HepG2 (cell line): Measurements from ENCODE around the gene PDCD2L. TPM values are rescaled to one million over a fixed set of nuclear protein-coding genes. Genes with fewer than 3 reads are reported as not detected.

ENCODE experiments used
- CREM ChIP-seq, 2 experiments: sonication (generic) in 1 of 2; formaldehyde crosslinking in 1 of 2; IDR thresholded peaks; 2 replicates each; pipeline versions ENCODE4 v1.4.0 to v1.6.1; 2016 to 2020; ENCODE audit warnings: antibody characterized with exemption in 1 of 2, mild to moderate bottlenecking in 1 of 2, missing genetic modification reagents in 1 of 2
- NCOA2 ChIP-seq: sonication (generic); formaldehyde crosslinking; IDR thresholded peaks from 2 replicates; pipeline ENCODE4 v1.8.0; 2022; ENCODE audit warnings: inconsistent platforms
- NR2C2 ChIP-seq: sonication (generic); formaldehyde crosslinking; IDR thresholded peaks from 2 replicates; pipeline ENCODE4 v1.4.0; 2020; ENCODE audit warnings: missing genetic modification reagents, mild to moderate bottlenecking, moderate library complexity, borderline replicate concordance
- POLR2AphosphoS2 ChIP-seq: IDR thresholded peaks from 2 replicates; pipeline ENCODE4 v1.6.1; 2011; ENCODE audit warnings: low read depth, low read length, improper control_type of control experiment
- U2AF1 ChIP-seq: fragments of 200-400 bp; formaldehyde crosslinking; optimal IDR thresholded peaks from 2 replicates; pipeline ENCODE3; 2017; ENCODE audit warnings: mild to moderate bottlenecking, low read depth, low read length
- ZNF121 ChIP-seq: sonication (generic); formaldehyde crosslinking; IDR thresholded peaks from 2 replicates; pipeline ENCODE4 v1.5.0; 2020; ENCODE audit warnings: mild to moderate bottlenecking, missing genetic modification reagents
- ZNF136 ChIP-seq: sonication (generic); formaldehyde crosslinking; IDR thresholded peaks from 2 replicates; pipeline ENCODE4 v1.8.1; 2022; ENCODE audit warnings: low read depth, mild to moderate bottlenecking, moderate library complexity, missing genetic modification reagents
- ZNF737 ChIP-seq: sonication (generic); formaldehyde crosslinking; IDR thresholded peaks from 2 replicates; pipeline ENCODE4 v1.5.0; 2020; ENCODE audit warnings: missing genetic modification reagents, mild to moderate bottlenecking, borderline replicate concordance
- ZNF83 ChIP-seq: sonication (generic); formaldehyde crosslinking; IDR thresholded peaks from 2 replicates; pipeline ENCODE4 v1.4.0; 2020; ENCODE audit warnings: missing genetic modification reagents, mild to moderate bottlenecking, borderline replicate concordance
- ZNF878 ChIP-seq: sonication (generic); formaldehyde crosslinking; IDR thresholded peaks from 2 replicates; pipeline ENCODE4 v1.8.1; 2023; ENCODE audit warnings: mild to moderate bottlenecking, missing genetic modification reagents, moderate library complexity
- ZSCAN20 ChIP-seq: sonication (generic); formaldehyde crosslinking; IDR thresholded peaks from 2 replicates; pipeline ENCODE4 v1.4.0; 2020; ENCODE audit warnings: missing genetic modification reagents, mild to moderate bottlenecking, borderline replicate concordance
- polyA plus RNA-seq, 8 experiments: library from polyadenylated mRNA; depleted of rRNA in 3 of 8; stranded (reverse) in 7 of 8; unstranded in 1 of 8; fragments of >200 nt; fragmentation: Illumina TruSeq in 4 of 8; extraction: Trizol in 4 of 8; gene quantifications; 2 replicates each; pipeline versions ENCODE4 v1.2.1 to v1.2.3, GENCODE V29; 2011 to 2016; ENCODE audit warnings: low read depth in 4 of 8, missing spikeins in 1 of 8, mixed read lengths in 1 of 8; ENCODE audit not compliant: insufficient read depth in 1 of 8
- total RNA-seq, 5 experiments: library from RNA; depleted of rRNA; stranded (reverse); fragments of >200 nt; fragmentation: Illumina TruSeq; extraction: Trizol; gene quantifications; 2 replicates each; pipeline ENCODE4 v1.2.3, GENCODE V29; 2016; ENCODE audit warnings: low read depth in 1 of 5
- TF ChIP-seq, protein P1 (sequence below): IDR thresholded peaks from 2 replicates; pipeline ENCODE4 v1.6.1; 2018; ENCODE audit warnings: missing genetic modification reagents
- TF ChIP-seq, protein P2 (sequence below): sonication (generic); formaldehyde crosslinking; IDR thresholded peaks from 2 replicates; pipeline ENCODE4 v1.8.0; 2022; ENCODE audit warnings: mild to moderate bottlenecking, missing genetic modification reagents; ENCODE audit not compliant: insufficient replicate concordance
- TF ChIP-seq, protein P3 (sequence below): IDR thresholded peaks from 2 replicates; pipeline ENCODE4 v1.6.1; 2016; ENCODE audit warnings: low read depth
- TF ChIP-seq, protein P4 (sequence below): sonication (generic); formaldehyde crosslinking; IDR thresholded peaks from 2 replicates; pipeline ENCODE4 v1.5.1; 2020; ENCODE audit warnings: mild to moderate bottlenecking, missing genetic modification reagents, borderline replicate concordance
- TF ChIP-seq, protein P5 (sequence below): sonication (generic); formaldehyde crosslinking; IDR thresholded peaks from 2 replicates; pipeline ENCODE4 v1.5.0; 2020; ENCODE audit warnings: mild to moderate bottlenecking, missing genetic modification reagents

PDCD2L gene
- total and polyA plus RNA-seq, 2 of the 13 experiments (the other 11 are each of a cell fraction or from before 2014, with no cell fraction given), result 29.3 to 35.2 TPM

DNA sequence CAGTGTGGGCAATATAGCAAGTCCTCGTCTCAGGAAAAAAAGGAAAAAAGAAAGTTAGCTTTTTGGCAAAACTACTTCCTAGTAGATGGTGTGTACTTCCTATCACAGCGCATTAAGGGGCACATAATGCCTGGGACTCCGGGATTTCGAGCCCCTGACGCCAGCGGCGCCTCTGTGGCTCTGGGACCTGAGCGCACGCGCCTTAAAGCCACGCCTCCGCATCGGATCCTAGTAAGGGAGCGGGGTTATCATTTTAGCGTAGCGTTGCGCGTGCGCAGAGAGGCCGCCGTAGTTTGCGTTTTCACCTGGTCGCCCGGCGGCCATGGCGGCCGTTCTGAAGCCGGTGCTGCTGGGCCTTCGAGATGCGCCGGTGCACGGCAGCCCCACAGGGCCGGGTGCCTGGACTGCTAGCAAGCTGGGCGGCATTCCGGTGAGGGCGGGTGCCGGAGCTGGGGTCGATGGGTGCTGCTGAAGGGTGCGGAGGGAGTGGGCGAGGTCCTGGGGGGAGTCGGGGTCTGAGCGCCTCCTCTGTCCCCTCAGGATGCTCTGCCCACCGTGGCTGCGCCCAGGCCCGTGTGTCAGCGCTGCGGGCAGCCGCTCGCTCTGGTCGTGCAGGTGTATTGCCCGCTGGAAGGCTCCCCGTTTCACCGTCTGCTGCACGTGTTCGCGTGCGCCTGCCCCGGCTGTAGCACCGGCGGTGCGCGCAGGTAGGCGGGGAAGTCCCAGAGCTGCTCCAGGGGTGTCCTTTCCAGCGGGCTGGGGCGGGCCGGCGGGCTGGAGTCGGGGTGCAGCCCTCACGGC lies at the start of gene PDCD2L (continued):
- TF ChIP-seq ZNF136 (CRISPR knock-in tag) (peak; percentile 88), ZNF121 (CRISPR knock-in tag) (peak; percentile 49), CREM (IDR thresholded peaks at IDR 0.05) (no peak), CREM (CRISPR knock-in tag; IDR thresholded peaks at IDR 0.05) (no peak), ZNF737 (CRISPR knock-in tag) (peak; percentile 94; the same call in 1 of the 2 replicates), POLR2AphosphoS2 (no peak), U2AF1 (no peak), ZNF878 (CRISPR knock-in tag) (0 out of 2 replicates have a peak, but pooled peaks have one; percentile 57), NCOA2 (CRISPR knock-in tag) (no peak), ZNF83 (CRISPR knock-in tag) (peak; percentile 86; the same call in 1 of the 2 replicates), ZSCAN20 (CRISPR knock-in tag) (peak; percentile 47), NR2C2 (CRISPR knock-in tag) (peak; percentile 55)
- TF ChIP-seq, protein P1, sequence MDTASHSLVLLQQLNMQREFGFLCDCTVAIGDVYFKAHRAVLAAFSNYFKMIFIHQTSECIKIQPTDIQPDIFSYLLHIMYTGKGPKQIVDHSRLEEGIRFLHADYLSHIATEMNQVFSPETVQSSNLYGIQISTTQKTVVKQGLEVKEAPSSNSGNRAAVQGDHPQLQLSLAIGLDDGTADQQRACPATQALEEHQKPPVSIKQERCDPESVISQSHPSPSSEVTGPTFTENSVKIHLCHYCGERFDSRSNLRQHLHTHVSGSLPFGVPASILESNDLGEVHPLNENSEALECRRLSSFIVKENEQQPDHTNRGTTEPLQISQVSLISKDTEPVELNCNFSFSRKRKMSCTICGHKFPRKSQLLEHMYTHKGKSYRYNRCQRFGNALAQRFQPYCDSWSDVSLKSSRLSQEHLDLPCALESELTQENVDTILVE (CRISPR knock-in tag), result peak; percentile 81
- TF ChIP-seq, protein P2, sequence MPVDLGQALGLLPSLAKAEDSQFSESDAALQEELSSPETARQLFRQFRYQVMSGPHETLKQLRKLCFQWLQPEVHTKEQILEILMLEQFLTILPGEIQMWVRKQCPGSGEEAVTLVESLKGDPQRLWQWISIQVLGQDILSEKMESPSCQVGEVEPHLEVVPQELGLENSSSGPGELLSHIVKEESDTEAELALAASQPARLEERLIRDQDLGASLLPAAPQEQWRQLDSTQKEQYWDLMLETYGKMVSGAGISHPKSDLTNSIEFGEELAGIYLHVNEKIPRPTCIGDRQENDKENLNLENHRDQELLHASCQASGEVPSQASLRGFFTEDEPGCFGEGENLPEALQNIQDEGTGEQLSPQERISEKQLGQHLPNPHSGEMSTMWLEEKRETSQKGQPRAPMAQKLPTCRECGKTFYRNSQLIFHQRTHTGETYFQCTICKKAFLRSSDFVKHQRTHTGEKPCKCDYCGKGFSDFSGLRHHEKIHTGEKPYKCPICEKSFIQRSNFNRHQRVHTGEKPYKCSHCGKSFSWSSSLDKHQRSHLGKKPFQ (CRISPR knock-in tag), result peak; percentile 90
- TF ChIP-seq, protein P3, sequence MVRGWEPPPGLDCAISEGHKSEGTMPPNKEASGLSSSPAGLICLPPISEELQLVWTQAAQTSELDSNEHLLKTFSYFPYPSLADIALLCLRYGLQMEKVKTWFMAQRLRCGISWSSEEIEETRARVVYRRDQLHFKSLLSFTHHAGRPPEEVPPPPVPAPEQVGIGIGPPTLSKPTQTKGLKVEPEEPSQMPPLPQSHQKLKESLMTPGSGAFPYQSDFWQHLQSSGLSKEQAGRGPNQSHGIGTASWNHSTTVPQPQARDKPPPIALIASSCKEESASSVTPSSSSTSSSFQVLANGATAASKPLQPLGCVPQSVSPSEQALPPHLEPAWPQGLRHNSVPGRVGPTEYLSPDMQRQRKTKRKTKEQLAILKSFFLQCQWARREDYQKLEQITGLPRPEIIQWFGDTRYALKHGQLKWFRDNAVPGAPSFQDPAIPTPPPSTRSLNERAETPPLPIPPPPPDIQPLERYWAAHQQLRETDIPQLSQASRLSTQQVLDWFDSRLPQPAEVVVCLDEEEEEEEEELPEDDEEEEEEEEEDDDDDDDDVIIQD (CRISPR knock-in tag), result no peak; the same call in 1 of the 2 replicates
- TF ChIP-seq, protein P4, sequence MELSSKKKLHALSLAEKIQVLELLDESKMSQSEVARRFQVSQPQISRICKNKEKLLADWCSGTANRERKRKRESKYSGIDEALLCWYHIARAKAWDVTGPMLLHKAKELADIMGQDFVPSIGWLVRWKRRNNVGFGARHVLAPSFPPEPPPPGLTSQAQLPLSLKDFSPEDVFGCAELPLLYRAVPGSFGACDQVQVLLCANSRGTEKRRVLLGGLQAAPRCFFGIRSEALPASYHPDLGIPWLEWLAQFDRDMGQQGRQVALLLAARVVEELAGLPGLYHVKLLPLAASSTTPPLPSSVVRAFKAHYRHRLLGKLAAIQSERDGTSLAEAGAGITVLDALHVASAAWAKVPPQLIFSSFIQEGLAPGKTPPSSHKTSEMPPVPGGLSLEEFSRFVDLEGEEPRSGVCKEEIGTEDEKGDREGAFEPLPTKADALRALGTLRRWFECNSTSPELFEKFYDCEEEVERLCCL (CRISPR knock-in tag), result peak; percentile 30; the same call in 1 of the 2 replicates
- TF ChIP-seq, protein P5, sequence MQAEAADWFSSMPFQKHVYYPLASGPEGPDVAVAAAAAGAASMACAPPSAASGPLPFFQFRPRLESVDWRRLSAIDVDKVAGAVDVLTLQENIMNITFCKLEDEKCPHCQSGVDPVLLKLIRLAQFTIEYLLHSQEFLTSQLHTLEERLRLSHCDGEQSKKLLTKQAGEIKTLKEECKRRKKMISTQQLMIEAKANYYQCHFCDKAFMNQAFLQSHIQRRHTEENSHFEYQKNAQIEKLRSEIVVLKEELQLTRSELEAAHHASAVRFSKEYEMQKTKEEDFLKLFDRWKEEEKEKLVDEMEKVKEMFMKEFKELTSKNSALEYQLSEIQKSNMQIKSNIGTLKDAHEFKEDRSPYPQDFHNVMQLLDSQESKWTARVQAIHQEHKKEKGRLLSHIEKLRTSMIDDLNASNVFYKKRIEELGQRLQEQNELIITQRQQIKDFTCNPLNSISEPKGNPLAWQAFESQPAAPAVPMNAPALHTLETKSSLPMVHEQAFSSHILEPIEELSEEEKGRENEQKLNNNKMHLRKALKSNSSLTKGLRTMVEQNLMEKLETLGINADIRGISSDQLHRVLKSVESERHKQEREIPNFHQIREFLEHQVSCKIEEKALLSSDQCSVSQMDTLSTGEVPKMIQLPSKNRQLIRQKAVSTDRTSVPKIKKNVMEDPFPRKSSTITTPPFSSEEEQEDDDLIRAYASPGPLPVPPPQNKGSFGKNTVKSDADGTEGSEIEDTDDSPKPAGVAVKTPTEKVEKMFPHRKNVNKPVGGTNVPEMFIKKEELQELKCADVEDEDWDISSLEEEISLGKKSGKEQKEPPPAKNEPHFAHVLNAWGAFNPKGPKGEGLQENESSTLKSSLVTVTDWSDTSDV (CRISPR knock-in tag), result no peak
